HepG2 (cell line): ENCODE results near the gene ZNF714. TPM values are rescaled to one million over a fixed set of nuclear protein-coding genes. Genes with fewer than 3 reads are reported as not detected.

Experiments
- CAMTA2 ChIP-seq: sonication (generic); formaldehyde crosslinking; IDR thresholded peaks from 2 replicates; pipeline ENCODE4 v1.4.0; 2020; ENCODE audit warnings: mild to moderate bottlenecking, missing genetic modification reagents, borderline replicate concordance
- CBX5 ChIP-seq: sonication (generic); formaldehyde crosslinking; IDR thresholded peaks from 2 replicates; pipeline ENCODE4 v1.4.0; 2020; ENCODE audit warnings: missing genetic modification reagents, borderline replicate concordance
- CREB1 ChIP-seq, 2 experiments: fragments of 450-650 bp in 1 of 2; IDR thresholded peaks; 2 replicates each; pipeline ENCODE4 v1.6.1; 2016 to 2017; ENCODE audit warnings: control low read depth in 1 of 2, mild to moderate bottlenecking in 1 of 2, missing compliant biosample characterization in 1 of 2, missing genetic modification characterization in 1 of 2
- DPF2 ChIP-seq: sonication (generic); formaldehyde crosslinking; IDR thresholded peaks from 2 replicates; pipeline ENCODE4 v1.4.0; 2020; ENCODE audit warnings: mild to moderate bottlenecking, low read depth, missing genetic modification reagents, borderline replicate concordance
- FOXK1 ChIP-seq: sonication (generic); formaldehyde crosslinking; IDR thresholded peaks from 2 replicates; pipeline ENCODE4 v1.4.0; 2020; ENCODE audit warnings: low read depth, missing genetic modification reagents, borderline replicate concordance
- FOXP4 ChIP-seq: sonication (generic); formaldehyde crosslinking; IDR thresholded peaks from 2 replicates; pipeline ENCODE4 v1.4.0; 2020; ENCODE audit warnings: missing genetic modification reagents
- HDAC2 ChIP-seq: sonication (generic); formaldehyde crosslinking; IDR thresholded peaks from 2 replicates; pipeline ENCODE4 v1.4.0; 2020; ENCODE audit warnings: missing genetic modification reagents
- ISX ChIP-seq: sonication (generic); formaldehyde crosslinking; conservative IDR thresholded peaks from 2 replicates; pipeline ENCODE4 v1.5.0; 2020; ENCODE audit warnings: missing genetic modification reagents
- NCOA2 ChIP-seq: sonication (generic); formaldehyde crosslinking; IDR thresholded peaks from 2 replicates; pipeline ENCODE4 v1.8.0; 2022; ENCODE audit warnings: inconsistent platforms
- RAD51 ChIP-seq: fragments of 450-650 bp; IDR thresholded peaks from 2 replicates; pipeline ENCODE4 v1.6.1; 2016; ENCODE audit warnings: borderline replicate concordance
- RELA ChIP-seq: sonication (generic); formaldehyde crosslinking; IDR thresholded peaks from 2 replicates; pipeline ENCODE4 v1.4.0; 2020; ENCODE audit warnings: missing genetic modification reagents
- REPIN1 ChIP-seq: sonication (generic); formaldehyde crosslinking; IDR thresholded peaks from 2 replicates; pipeline ENCODE4 v1.8.0; 2022; ENCODE audit warnings: missing genetic modification reagents, low read depth, mild to moderate bottlenecking, borderline replicate concordance
- RFX3 ChIP-seq: IDR thresholded peaks from 2 replicates; pipeline ENCODE4 v1.6.1; 2016; ENCODE audit warnings: missing biosample characterization, missing genetic modification reagents
- SOX5 ChIP-seq: IDR thresholded peaks from 2 replicates; pipeline ENCODE4 v1.6.1; 2016; ENCODE audit warnings: borderline replicate concordance
- TGIF2 ChIP-seq: IDR thresholded peaks from 2 replicates; pipeline ENCODE4 v1.6.1; 2016; ENCODE audit warnings: control low read depth, missing compliant biosample characterization
- ZBTB38 ChIP-seq: sonication (generic); formaldehyde crosslinking; IDR thresholded peaks from 2 replicates; pipeline ENCODE4 v1.5.1; 2020; ENCODE audit warnings: mild to moderate bottlenecking, missing genetic modification reagents
- ZNF570 ChIP-seq: sonication (generic); formaldehyde crosslinking; IDR thresholded peaks from 2 replicates; pipeline ENCODE4 v1.4.0; 2020; ENCODE audit warnings: mild to moderate bottlenecking, missing genetic modification reagents, borderline replicate concordance
- ZNF619 ChIP-seq: sonication (generic); formaldehyde crosslinking; IDR thresholded peaks from 2 replicates; pipeline ENCODE4 v1.4.0; 2020; ENCODE audit warnings: mild to moderate bottlenecking, missing genetic modification reagents
- ZXDC ChIP-seq: sonication (generic); formaldehyde crosslinking; IDR thresholded peaks from 2 replicates; pipeline ENCODE4 v1.5.0; 2020; ENCODE audit warnings: mild to moderate bottlenecking, missing genetic modification reagents
- polyA plus RNA-seq, 8 experiments: library from polyadenylated mRNA; depleted of rRNA in 3 of 8; stranded (reverse) in 7 of 8; unstranded in 1 of 8; fragments of >200 nt; fragmentation: Illumina TruSeq in 4 of 8; extraction: Trizol in 4 of 8; gene quantifications; 2 replicates each; pipeline versions ENCODE4 v1.2.1 to v1.2.3, GENCODE V29; 2011 to 2016; ENCODE audit warnings: low read depth in 4 of 8, missing spikeins in 1 of 8, mixed read lengths in 1 of 8; ENCODE audit not compliant: insufficient read depth in 1 of 8
- total RNA-seq, 5 experiments: library from RNA; depleted of rRNA; stranded (reverse); fragments of >200 nt; fragmentation: Illumina TruSeq; extraction: Trizol; gene quantifications; 2 replicates each; pipeline ENCODE4 v1.2.3, GENCODE V29; 2016; ENCODE audit warnings: low read depth in 1 of 5
- TF ChIP-seq, protein P1 (sequence below): sonication (generic); formaldehyde crosslinking; IDR thresholded peaks from 2 replicates; pipeline ENCODE4 v1.9.0; 2021; ENCODE audit warnings: missing genetic modification reagents, mild to moderate bottlenecking, borderline replicate concordance
- TF ChIP-seq, protein P2 (sequence below): sonication (generic); formaldehyde crosslinking; IDR thresholded peaks from 2 replicates; pipeline ENCODE4 v1.4.0; 2020; ENCODE audit warnings: missing genetic modification reagents

ZNF714 gene
- total and polyA plus RNA-seq, 2 of the 13 experiments (the other 11 are each of a cell fraction or from before 2014, with no cell fraction given): 6.7 to 27.8 TPM

- TF ChIP-seq DPF2 (CRISPR knock-in tag): no peak
- TF ChIP-seq RAD51: no peak
- TF ChIP-seq CBX5 (CRISPR knock-in tag): no peak
- TF ChIP-seq, protein P1, sequence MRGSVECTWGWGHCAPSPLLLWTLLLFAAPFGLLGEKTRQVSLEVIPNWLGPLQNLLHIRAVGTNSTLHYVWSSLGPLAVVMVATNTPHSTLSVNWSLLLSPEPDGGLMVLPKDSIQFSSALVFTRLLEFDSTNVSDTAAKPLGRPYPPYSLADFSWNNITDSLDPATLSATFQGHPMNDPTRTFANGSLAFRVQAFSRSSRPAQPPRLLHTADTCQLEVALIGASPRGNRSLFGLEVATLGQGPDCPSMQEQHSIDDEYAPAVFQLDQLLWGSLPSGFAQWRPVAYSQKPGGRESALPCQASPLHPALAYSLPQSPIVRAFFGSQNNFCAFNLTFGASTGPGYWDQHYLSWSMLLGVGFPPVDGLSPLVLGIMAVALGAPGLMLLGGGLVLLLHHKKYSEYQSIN (CRISPR knock-in tag): no peak
- no peak for TF ChIP-seq FOXP4 (CRISPR knock-in tag)
- no peak for TF ChIP-seq ISX (CRISPR knock-in tag)
- peak; percentile 79; the same call in 1 of the 2 replicates for TF ChIP-seq ZNF619 (CRISPR knock-in tag)
- TF ChIP-seq CREB1 (IDR thresholded peaks at IDR 0.05): peak; percentile 41; the same call in 1 of the 2 replicates
- peak; percentile 61 for TF ChIP-seq CREB1 (CRISPR knock-in tag; IDR thresholded peaks at IDR 0.05)
- peak; percentile 63; the same call in 1 of the 2 replicates for TF ChIP-seq TGIF2 (CRISPR knock-in tag)
- TF ChIP-seq ZXDC: no peak
- TF ChIP-seq CAMTA2 (CRISPR knock-in tag): no peak
- TF ChIP-seq ZBTB38 (CRISPR knock-in tag): peak; percentile 29; the same call in 1 of the 2 replicates
- peak; percentile 9; the same call in 1 of the 2 replicates for TF ChIP-seq SOX5 (CRISPR knock-in tag)
- TF ChIP-seq RELA (CRISPR knock-in tag): no peak
- TF ChIP-seq REPIN1 (CRISPR knock-in tag): 0 out of 2 replicates have a peak, but pooled peaks have one; percentile 10
- no peak for TF ChIP-seq ZNF570
- TF ChIP-seq NCOA2 (CRISPR knock-in tag): no peak
- TF ChIP-seq, protein P2, sequence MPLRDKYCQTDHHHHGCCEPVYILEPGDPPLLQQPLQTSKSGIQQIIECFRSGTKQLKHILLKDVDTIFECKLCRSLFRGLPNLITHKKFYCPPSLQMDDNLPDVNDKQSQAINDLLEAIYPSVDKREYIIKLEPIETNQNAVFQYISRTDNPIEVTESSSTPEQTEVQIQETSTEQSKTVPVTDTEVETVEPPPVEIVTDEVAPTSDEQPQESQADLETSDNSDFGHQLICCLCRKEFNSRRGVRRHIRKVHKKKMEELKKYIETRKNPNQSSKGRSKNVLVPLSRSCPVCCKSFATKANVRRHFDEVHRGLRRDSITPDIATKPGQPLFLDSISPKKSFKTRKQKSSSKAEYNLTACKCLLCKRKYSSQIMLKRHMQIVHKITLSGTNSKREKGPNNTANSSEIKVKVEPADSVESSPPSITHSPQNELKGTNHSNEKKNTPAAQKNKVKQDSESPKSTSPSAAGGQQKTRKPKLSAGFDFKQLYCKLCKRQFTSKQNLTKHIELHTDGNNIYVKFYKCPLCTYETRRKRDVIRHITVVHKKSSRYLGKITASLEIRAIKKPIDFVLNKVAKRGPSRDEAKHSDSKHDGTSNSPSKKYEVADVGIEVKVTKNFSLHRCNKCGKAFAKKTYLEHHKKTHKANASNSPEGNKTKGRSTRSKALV (CRISPR knock-in tag): no peak
- no peak for TF ChIP-seq RFX3 (CRISPR knock-in tag)
- TF ChIP-seq FOXK1 (CRISPR knock-in tag): no peak
- no peak for TF ChIP-seq HDAC2
Observed at GRCh38 chr19:21141787-21142464, 59.9 kb downstream of the ZNF714 start, which contains the start of gene ZNF431 (continued).
